Esophagus mucosa (tissue), 1 donor: ENCODE results near the gene RBM4B. TPM values are rescaled to one million over a fixed set of nuclear protein-coding genes. Genes with fewer than 3 reads are reported as not detected.

Experiments
- ATAC-seq: fragments of 200-7000 bp; cut with Tn5 transposase; one replicate; pipeline ENCODE4 v1.9.1; 2020
- total RNA-seq: library from RNA; stranded (reverse); gene quantifications from one replicate; pipeline ENCODE4 v1.2.4, GENCODE V29; 2023
- donor health status: DM: yes; HTN: yes; CAD: no.

RBM4B gene
- total RNA-seq, 1 donor from 2014 or later, result 10.2 TPM

- ATAC-seq, result peak; percentile 92
Observed at GRCh38 chr11:66686801-66687750, 9.4 kb upstream of the RBM4B start.

GRCh38 chr11:66686100-66686785 lies 8.6 kb upstream of the RBM4B start:
- ATAC-seq, result peak; percentile 85

GRCh38 chr11:66685276-66686099 lies 7.8 kb upstream of the RBM4B start:
- ATAC-seq, result no peak

- no peak for ATAC-seq
Observed at GRCh38 chr11:66684635-66685034, 6.9 kb upstream of the RBM4B start.

GRCh38 chr11:66683877-66684276 lies 6.2 kb upstream of the RBM4B start:
- ATAC-seq, result no peak

GRCh38 chr11:66680966-66681645 lies 3.4 kb upstream of the RBM4B start:
- no peak for ATAC-seq

- ATAC-seq, result no peak
Observed at GRCh38 chr11:66676931-66677598, 622 bp downstream of the RBM4B start.

- no peak for ATAC-seq
Observed at GRCh38 chr11:66676282-66676919, 1.3 kb downstream of the RBM4B start.

- ATAC-seq, result no peak
Observed at GRCh38 chr11:66674964-66675602, 2.6 kb downstream of the RBM4B start.

- ATAC-seq, result no peak
Observed at GRCh38 chr11:66670816-66671215, 6.9 kb downstream of the RBM4B start.

- no peak for ATAC-seq
Observed at GRCh38 chr11:66665369-66665768, 12.3 kb downstream of the RBM4B start.

- ATAC-seq, result no peak
Observed at GRCh38 chr11:66663741-66664296, 13.9 kb downstream of the RBM4B start.

GRCh38 chr11:66659763-66660162 lies 17.9 kb downstream of the RBM4B start:
- no peak for ATAC-seq

- peak; percentile 12 for ATAC-seq
Observed at GRCh38 chr11:66653123-66653522, 24.6 kb downstream of the RBM4B start.

- ATAC-seq, result peak; percentile 29
Observed at GRCh38 chr11:66652651-66653050, 25.0 kb downstream of the RBM4B start.

- peak; percentile 11 for ATAC-seq
Observed at GRCh38 chr11:66651016-66651415, 26.7 kb downstream of the RBM4B start.

GRCh38 chr11:66649903-66650302 lies 27.8 kb downstream of the RBM4B start:
- no peak for ATAC-seq

- no peak for ATAC-seq
Observed at GRCh38 chr11:66646828-66647227, 30.9 kb downstream of the RBM4B start.

- ATAC-seq, result no peak
Observed at GRCh38 chr11:66643745-66644437, 33.8 kb downstream of the RBM4B start.

- ATAC-seq, result no peak
Observed at GRCh38 chr11:66641834-66642233, 35.9 kb downstream of the RBM4B start.
